ENCODE data around the gene HAUS6.
A peak's percentile ranks its signal among the peaks of the same experiment; 100 is the strongest.
"Not testable (repeated sequence)": the region's sequence is repeated elsewhere in the genome, so short reads cannot be mapped to it uniquely, and the experiment has no call there.

HAUS6 gene

GRCh38 chr9:19116107-19116790 lies 13.5 kb upstream of the HAUS6 start:
- DNase-seq (ENCODE audit: low spot score), result no peak
- FAIRE-seq, result no peak

- FAIRE-seq (no peak), DNase-seq (ENCODE audit: low spot score) (no peak)
Observed at GRCh38 chr9:19114680-19115270, 12.1 kb upstream of the HAUS6 start.

DNA sequence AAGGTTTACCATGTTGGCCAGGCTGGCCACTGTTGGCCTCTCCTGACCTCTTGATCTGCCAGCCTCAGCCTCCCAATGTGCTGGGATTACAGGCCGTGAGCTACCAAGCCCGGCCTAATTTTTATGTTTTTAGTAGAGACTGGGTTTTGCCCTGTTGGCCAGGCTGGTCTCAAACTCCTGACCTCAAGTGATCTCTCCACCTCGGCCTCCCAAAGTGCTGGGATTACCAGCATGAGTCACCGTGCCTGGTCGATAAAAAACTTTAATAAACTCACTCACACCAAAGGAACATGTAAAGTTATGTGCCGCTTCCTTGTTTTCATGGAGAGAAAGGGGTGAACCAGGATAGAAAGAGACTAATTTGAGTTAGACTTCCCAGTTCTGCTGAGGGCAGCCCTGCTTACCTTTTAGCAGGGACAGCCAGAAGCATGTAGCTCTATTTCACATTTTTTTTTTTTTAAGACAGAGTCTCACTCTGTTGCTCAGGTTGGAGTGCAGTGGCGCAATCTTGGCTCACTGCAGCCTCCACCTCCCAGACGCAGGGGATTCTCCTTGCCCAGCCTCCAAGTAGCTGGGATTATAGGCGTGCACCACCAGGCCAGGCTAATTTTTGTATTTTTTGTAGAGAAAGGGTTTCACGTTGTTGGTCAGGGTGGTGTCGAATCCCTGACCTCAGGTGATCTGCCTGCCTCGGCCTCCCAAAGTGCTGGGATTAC lies 11.4 kb upstream of the HAUS6 start:
- no peak for DNase-seq (ENCODE audit: low spot score)
- FAIRE-seq, result no peak

- not testable (repeated sequence) for DNase-seq (ENCODE audit: low spot score); FAIRE-seq
Observed at GRCh38 chr9:19113064-19113611, 10.4 kb upstream of the HAUS6 start.

DNA sequence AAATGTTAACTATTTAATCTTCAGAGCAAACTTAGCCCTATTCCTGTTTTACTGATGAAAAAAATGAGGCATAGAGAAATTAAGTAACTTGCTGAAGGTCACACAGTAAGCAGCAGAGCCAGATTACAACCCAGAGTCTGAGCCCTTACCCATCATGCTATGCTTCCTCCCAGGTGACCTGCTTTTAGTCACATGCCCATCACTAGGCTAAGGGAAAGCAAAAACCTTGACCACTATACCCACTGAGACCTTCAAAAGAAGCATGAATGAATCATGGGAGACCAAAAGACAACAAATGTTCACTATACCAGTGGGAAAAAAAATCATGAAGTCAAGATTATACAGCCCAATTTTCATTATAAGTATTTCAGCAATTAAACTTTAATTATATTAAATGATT lies 5.3 kb upstream of the HAUS6 start:
- DNase-seq (ENCODE audit: low spot score) (no peak), FAIRE-seq (no peak)

DNA sequence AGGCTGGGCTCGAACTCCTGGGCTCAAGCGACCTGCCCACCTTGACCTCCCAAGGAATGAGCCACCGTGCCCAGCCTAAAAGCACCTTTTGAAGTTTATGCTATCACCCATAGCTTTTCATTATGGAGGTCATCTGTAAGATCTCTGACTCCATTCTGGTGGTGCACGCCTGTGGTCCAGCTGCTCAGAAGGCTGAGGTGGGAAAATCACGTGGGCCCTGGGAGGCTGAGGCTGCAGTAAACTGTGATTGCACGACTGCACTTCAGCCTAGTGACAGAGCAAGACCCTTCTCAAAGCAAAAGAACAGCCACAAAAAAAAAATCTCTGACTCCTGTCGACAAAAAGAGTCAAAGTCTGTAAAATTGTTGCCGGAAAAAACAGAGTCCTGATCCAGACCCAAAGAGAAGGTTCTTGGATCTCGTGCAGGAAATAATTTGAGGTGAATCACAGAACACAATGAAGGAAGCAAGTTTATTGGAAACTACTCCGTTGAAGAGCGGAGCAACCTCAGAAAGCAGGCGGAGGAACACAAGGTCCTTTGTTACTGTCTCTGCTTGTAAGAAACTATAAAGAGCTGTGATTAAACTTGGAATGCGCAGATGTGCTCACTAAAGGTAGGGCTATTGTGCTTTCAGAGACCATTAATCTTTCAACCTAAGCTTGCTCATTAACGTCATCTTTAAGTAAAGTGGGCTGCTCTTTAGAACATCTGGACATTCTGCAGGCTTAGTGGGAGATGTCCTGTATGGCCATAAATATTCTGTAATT lies 2.0 kb upstream of the HAUS6 start:
- FAIRE-seq, result no peak

DNA sequence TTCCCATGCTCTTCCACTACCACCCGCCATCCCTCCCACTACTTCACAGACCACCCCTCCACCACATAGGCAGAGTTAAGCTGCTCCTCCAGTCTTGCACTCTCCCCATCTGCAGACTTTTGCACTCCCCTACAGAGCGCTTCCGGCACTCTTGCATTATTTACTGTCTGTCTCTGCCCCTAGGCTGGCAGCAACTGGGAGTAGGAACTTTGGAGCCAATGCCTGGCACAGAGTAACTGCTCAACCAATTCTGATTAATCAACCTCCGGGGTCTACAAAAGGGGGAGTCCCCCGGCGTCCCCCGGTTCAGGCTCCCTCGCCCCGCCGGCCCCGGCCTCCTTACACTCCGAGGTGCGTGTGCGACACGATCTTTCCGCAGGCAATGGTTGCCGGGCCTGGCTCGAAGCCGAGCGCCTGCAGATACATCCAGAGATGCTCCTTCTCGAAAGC lies 498 bp downstream of the HAUS6 start:
- FAIRE-seq, result no peak

More for the DNA sequence above, 2.0 kb upstream of the HAUS6 start:
- no peak for DNase-seq (ENCODE audit: low spot score)

DNA sequence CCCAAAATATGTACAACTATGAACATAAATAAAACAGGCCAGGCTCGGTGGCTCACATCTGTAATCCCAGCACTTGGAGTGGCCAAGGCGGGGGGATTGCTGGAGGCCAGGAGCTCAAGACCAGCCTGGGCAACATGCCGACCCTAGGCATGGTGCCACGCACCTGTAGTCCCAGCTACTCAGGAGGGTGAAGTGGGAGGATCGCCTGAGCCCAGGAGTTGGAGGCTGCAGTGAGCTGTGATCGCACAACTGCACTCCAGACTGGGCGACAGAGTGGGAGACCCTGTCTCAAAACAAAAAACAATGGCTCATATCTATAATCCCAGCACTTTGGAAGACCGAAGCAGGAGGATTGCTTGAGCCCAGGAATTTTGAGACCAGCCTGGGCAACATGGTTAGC lies 1.5 kb downstream of the HAUS6 start:
- DNase-seq (ENCODE audit: low spot score) (no peak), FAIRE-seq (no peak)

More for the DNA sequence above, 498 bp downstream of the HAUS6 start:
- no peak for DNase-seq (ENCODE audit: low spot score)

DNA sequence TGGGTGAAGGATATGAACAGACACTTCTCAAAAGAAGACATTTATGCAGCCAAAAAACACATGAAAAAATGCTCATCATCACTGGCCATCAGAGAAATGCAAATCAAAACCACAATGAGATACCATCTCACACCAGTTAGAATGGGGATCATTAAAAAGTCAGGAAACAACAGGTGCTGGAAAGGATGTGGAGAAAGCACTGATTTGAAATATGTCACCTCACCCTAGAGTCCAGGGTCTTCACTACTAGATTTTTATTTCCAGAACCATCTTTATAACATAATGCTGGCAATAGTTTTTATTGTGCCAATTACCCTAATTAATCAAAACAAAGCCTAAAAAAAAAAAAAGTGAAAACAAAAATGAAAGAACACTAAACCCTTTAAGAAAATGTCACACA lies 5.3 kb downstream of the HAUS6 start:
- not testable (repeated sequence) for DNase-seq (ENCODE audit: low spot score); FAIRE-seq

DNA sequence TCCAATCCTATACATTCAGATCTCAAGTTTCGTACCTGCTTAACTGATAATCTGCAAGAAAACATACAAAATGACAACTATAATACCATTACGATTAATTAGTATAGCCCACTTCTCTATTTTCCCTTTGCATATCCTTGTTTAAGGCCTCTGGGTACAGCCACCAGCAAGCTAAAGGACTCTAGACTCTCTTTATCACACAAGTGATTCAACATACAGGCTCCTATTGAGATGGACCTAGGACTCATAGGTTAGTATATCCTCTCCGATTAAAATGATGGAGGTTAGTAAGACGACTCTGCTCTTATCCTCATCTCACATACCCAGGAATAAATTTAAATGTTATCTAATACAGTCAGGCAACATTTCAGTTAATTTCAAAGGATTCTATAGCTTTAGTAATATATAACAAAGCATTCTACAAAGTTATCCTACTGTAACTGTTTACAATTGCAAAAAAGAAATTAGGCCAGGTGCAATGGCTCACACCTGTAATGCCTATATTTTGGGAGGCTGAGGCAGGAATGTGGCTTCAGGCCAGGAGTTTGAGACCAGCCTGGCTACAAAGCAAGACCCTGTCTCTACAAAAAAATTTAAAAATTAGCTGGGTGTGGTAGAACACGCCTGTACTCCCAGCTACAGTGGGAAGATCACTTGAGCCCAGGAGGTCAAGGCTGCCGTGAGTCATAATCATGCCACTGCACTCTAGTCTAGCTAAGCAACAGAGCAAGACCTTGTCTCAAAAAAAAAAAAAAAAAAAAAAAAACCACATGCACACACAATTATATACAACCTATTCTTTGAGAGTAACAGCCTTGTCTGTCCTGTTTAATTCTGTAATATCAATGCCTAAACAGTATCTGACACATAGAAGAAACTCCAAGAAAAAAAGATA lies 15.4 kb downstream of the HAUS6 start:
- no peak for FAIRE-seq
- DNase-seq (ENCODE audit: low spot score), result no peak

- DNase-seq (ENCODE audit: low spot score), result no peak
- FAIRE-seq, result no peak
Observed at GRCh38 chr9:19085295-19085694, 17.4 kb downstream of the HAUS6 start.

DNA sequence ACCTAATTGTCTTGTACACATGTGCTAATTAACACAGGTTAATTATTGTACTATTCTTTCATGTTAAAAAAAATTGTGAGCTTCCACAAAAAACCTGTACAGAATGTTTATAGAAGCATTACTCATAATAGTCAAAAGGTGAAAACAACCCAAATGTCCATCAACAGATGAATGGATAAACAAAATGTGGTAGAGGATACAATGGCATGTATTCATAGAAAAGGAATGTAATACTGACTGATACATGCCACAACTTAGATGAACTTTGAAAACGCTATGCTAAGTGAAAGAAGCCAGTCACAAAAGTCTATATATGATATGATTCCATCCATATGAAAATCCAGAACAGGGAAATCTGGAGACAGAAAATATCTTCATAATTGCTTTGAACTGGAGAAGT lies 27.9 kb downstream of the HAUS6 start:
- FAIRE-seq (no peak), DNase-seq (ENCODE audit: low spot score) (no peak)

GRCh38 chr9:19074229-19074628 lies 28.5 kb downstream of the HAUS6 start:
- FAIRE-seq (no peak), DNase-seq (ENCODE audit: low spot score) (no peak)

DNA sequence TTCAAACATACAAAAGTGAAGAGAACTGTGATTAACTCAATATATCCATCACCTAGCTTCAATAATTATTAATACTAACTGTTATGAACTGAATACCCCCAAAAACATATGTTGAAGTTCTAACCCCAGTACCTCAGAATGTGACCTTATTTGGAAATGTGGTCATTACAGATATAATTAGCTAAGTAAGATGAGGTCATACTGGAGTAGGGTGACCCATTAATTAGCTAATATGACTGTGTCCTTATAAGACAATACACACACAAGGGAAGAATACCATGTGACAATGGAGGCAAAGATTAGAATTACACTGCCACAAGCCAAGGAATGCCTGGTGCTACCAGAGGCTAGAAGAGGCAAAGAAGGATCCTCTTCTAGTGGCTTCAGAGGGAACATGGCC lies 45.7 kb downstream of the HAUS6 start:
- DNase-seq (ENCODE audit: low spot score) (no peak), FAIRE-seq (no peak)

DNA sequence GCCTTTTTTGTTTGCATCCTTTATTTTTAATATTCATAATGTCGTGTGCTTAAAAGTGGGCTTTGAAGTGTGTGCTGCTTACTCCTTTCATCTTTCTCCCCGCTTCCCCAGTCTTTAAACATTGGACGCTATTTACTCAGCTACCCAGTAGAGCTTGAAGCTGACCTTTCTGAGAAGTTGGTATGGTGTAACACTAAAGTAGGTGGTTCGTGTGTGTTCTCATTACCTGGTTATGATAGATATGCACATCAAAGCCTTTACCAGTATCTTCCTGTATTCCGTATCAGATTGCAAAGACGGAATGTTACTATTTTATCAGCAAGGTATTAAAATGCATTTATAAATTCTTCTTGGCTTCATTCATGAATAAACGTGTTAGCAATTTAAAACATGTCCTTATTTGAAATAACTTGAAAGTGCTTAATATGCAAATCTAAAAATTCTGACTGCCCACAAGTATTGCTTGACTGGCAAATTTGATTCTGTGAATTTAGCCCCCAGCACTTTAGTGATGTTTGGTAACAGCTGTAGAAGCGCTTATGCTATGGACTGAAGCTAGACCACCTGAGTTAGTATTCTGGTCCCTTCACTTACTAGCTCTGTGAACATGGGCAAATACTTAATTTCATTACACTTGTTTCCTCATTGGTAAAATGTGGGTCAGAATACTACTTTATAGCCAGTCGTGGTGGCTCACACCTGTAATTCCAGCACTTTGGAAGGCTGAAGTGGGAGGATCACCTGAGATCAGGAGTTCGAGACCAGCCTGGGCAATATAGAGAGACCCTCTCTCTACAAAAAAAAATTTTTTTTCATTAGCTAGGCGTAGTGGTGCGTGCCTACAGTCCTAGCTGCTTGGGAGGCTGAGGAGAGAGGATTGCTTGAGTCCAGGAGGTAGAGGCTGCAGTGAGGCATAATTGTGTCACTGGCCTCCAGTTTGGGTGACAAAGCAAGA lies 51.8 kb downstream of the HAUS6 start:
- FAIRE-seq (no peak), DNase-seq (ENCODE audit: low spot score) (no peak)

DNA sequence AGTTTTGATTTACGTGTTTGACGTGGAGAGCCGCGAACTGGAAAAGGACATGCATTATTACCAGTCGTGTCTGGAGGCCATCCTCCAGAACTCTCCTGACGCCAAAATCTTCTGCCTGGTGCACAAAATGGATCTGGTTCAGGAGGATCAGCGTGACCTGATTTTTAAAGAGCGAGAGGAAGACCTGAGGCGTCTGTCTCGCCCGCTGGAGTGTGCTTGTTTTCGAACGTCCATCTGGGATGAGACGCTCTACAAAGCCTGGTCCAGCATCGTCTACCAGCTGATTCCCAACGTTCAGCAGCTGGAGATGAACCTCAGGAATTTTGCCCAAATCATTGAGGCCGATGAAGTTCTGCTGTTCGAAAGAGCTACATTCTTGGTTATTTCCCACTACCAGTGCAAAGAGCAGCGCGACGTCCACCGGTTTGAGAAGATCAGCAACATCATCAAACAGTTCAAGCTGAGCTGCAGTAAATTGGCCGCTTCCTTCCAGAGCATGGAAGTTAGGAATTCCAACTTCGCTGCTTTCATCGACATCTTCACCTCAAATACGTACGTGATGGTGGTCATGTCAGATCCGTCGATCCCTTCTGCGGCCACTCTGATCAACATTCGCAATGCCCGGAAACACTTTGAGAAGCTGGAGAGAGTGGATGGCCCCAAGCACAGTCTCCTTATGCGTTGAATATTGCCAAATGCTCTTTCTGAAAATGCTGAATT lies 52.6 kb downstream of the HAUS6 start:
- FAIRE-seq (no peak), DNase-seq (ENCODE audit: low spot score) (no peak)

- DNase-seq (ENCODE audit: low spot score) (peak; percentile 91), FAIRE-seq (no peak)
Observed at GRCh38 chr9:19048966-19049916, 53.5 kb downstream of the HAUS6 start, which contains the start of gene RRAGA. RRAGA (plus strand) TSS chr9:19049427; CDS start chr9:19049660, 233 bp downstream.
